Thyroid gland (tissue), 4 donors: ENCODE data around the gene SLC19A1. TPM values are rescaled to one million over a fixed set of nuclear protein-coding genes. Genes with fewer than 3 reads are reported as not detected.
A peak's percentile ranks its signal among the peaks of the same experiment; 100 is the strongest.

Experiments
- DNase-seq, 2 donors: peaks; one replicate each; pipeline ENCODE4 v3.0.0-alpha.2; 2019
- H3K27ac ChIP-seq, 3 donors: fragments of 200-600 bp; sonication (generic); 1 replicate in 2 of 3; 2 replicates in 1 of 3; pipeline ENCODE4 v1.5.1; 2016 to 2019; ENCODE audit warnings: mild to moderate bottlenecking in 1 of 3, moderate library complexity in 1 of 3
- H3K27me3 ChIP-seq: fragments of 200-600 bp; sonication (generic); one replicate; pipeline ENCODE4 v1.5.1; 2019
- H3K36me3 ChIP-seq, 2 donors: fragments of 200-600 bp; sonication (generic); one replicate each; pipeline ENCODE4 v1.5.1; 2016 to 2019
- H3K4me1 ChIP-seq, 2 donors: fragments of 200-600 bp; sonication (generic); one replicate each; pipeline ENCODE4 v1.5.1; 2017 to 2019
- H3K4me3 ChIP-seq, 3 donors: fragments of 200-600 bp; sonication (generic); replicated peaks in 1 of 3; 1 replicate in 2 of 3; 2 replicates in 1 of 3; pipeline ENCODE4 v1.5.1; 2016; ENCODE audit warnings: mild to moderate bottlenecking in 1 of 3
- H3K9me3 ChIP-seq: fragments of 200-600 bp; sonication (generic); one replicate; pipeline ENCODE4 v1.5.1; 2017
- POLR2A ChIP-seq, 2 donors: fragments of 450-650 bp; IDR thresholded peaks; one replicate each; pipeline ENCODE4 v1.6.1; 2017; ENCODE audit warnings: antibody characterized with exemption in 2 of 2, mild to moderate bottlenecking in 2 of 2, moderate library complexity in 1 of 2
- WGBS, 2 donors: methylation state at CpG; one replicate each; pipeline ENCODE4 v1.1.5; 2017; 5-methylcytosine and 5-hydroxymethylcytosine counted together
- intact Hi-C: fragments of 100-400 bp; cut with DNase I; formaldehyde crosslinking; loops from one replicate; pipeline ENCODE4 v1.15.1; 2023
- total RNA-seq, 4 donors: library from RNA; depleted of rRNA; stranded (reverse); fragments of >200 nt; gene quantifications; one replicate each; pipeline ENCODE4 v1.2.3, GENCODE V29; 2016
- TF ChIP-seq, protein P1 (sequence below), 6 experiments: fragments of 200-600 bp in 3 of 6; fragments of 450-650 bp in 3 of 6; sonication (generic) in 3 of 6; IDR thresholded peaks; one replicate each; pipeline ENCODE4 v1.5.1; 2016 to 2019; ENCODE audit warnings: antibody characterized with exemption in 6 of 6, mild to moderate bottlenecking in 2 of 6, inconsistent platforms in 1 of 6, moderate library complexity in 1 of 6

SLC19A1 gene
- total RNA-seq, 4 donors from 2014 or later: 7.6 to 15.5 (median 12.2) TPM

DNA sequence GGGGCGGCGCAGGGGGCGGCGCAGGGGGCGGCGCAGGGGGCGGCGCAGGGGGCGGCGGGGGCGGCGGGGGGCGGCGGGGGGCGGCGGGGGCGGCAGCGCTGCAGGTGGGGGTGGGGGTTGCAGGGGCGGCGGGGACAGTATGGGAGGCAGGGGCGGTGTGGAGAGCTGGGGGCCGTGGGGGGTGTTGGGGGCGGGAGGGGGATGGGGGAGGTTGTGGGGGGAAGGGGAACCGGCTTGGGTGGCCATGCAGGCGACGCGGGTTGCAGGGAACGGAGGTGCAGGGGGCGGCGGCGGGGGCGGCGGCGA, 13.0 kb upstream of the SLC19A1 start:
- no peaks in the 10 kb centered on the region for H3K9me3 ChIP-seq
- TF ChIP-seq, protein P1, sequence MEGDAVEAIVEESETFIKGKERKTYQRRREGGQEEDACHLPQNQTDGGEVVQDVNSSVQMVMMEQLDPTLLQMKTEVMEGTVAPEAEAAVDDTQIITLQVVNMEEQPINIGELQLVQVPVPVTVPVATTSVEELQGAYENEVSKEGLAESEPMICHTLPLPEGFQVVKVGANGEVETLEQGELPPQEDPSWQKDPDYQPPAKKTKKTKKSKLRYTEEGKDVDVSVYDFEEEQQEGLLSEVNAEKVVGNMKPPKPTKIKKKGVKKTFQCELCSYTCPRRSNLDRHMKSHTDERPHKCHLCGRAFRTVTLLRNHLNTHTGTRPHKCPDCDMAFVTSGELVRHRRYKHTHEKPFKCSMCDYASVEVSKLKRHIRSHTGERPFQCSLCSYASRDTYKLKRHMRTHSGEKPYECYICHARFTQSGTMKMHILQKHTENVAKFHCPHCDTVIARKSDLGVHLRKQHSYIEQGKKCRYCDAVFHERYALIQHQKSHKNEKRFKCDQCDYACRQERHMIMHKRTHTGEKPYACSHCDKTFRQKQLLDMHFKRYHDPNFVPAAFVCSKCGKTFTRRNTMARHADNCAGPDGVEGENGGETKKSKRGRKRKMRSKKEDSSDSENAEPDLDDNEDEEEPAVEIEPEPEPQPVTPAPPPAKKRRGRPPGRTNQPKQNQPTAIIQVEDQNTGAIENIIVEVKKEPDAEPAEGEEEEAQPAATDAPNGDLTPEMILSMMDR (IDR thresholded peaks at IDR 0.05): no peak
- TF ChIP-seq POLR2A (IDR thresholded peaks at IDR 0.05): no peak
- no peaks in the 10 kb centered on the region for H3K27me3 ChIP-seq
- peak overlapping the region; percentile 74 to 96 (median 77) for H3K27ac ChIP-seq
- H3K4me1 ChIP-seq: peaks cover 0 to 15% of the 10 kb centered on the region in 2 donors
- H3K36me3 ChIP-seq: no peaks in the 10 kb centered on the region
- peak overlapping the region in 1 of 3 donors; percentile 48 for H3K4me3 ChIP-seq
- 0% methylated on average over 9 of the region's 34 CpGs; no CpG with 5 or more reads in 1 of the 2 donors for WGBS, 2 donors
- intact Hi-C loops: no loop called here
- DNase-seq: no peak

DNA sequence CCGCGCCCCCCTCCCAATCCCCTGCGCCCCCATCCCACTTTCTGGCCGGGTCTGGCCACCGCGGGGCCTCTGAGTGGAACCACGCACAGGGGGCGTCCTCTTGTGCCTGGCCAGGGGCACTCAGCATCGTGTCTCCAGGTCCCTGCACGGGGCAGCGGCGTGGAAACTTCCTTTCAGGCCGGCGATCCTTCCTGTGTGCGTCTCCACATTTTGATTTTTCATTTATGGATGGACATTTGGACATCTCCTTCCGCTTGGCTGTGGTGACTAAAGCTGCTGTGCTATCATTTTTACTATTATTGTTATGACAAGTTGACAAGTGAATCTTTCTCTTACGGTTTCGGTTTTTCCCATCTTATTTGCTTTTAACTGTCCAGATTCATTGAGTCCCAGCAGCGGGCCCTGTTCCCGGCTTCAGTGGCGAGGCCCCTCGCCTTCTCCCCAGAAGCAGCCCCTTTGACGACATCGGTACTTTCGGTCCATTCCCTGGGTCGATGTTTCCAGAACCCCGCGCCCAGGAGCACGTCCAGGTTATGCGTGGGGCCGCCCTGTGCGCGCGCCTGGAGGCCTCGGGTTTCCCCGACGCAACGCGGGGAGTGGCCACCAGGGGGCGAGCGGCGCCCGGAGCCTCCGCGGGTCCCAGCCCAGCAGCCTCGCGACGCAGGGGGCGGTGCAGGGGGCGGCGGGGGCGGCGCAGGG, 12.4 kb upstream of the SLC19A1 start:
- peak overlapping the region; percentile 53 to 75 (median 68) for H3K27ac ChIP-seq
- intact Hi-C loops: no loop called here
- no peaks in the 10 kb centered on the region for H3K36me3 ChIP-seq
- H3K9me3 ChIP-seq: no peaks in the 10 kb centered on the region
- H3K27me3 ChIP-seq: no peaks in the 10 kb centered on the region
- H3K4me3 ChIP-seq: peak overlapping the region in 2 of 3 donors; percentile 29 to 42
- peaks cover 0 to 12% of the 10 kb centered on the region in 2 donors for H3K4me1 ChIP-seq
- TF ChIP-seq, protein P1 (IDR thresholded peaks at IDR 0.05): peak; percentile 65 to 91 (median 80)
- TF ChIP-seq POLR2A (IDR thresholded peaks at IDR 0.05): peak in 1 of 2 donors; percentile 34
- WGBS, 2 donors: 1% methylated on average over 18 to 27 of the region's 53 CpGs
- peak; percentile 78 to 84 for DNase-seq

DNA sequence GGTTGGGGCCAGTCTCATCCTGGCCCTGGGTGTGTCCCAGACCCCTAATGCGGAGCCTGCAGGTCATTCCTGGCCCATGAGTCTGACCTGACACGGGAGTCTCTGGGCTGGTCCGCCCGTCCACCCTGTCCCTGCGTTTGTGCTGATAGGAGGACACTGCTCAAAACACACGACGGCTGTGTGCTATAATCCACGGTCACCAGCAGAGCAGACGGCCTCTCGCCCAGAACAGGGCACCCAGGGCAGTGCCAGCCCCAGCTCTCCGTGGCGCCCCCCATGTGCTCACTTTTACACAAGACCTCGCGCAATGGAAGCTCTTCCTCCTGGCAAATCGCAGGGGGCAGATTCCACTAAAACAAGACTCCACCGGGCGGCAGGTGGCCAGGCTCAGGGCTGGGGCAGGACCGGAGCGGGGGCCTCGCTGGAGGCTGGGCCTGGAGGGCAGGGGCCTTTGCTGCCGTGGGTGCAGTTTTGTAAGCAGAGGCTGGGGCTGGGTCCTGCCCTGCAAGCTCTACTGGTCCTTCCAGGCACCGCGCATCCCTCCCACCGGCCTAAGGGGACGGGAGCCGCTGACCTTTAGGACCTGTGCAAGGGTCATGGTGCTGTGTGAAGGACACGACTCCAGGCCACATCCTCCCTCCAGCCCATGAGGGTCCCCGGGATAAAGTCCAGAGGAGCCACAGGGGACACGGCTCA, 10.6 kb upstream of the SLC19A1 start:
- H3K27me3 ChIP-seq: no peaks in the 10 kb centered on the region
- no peak for DNase-seq
- intact Hi-C loops: no loop called here
- H3K9me3 ChIP-seq: no peaks in the 10 kb centered on the region
- H3K4me1 ChIP-seq: peaks cover 0 to 12% of the 10 kb centered on the region in 2 donors
- no peak overlapping the region for H3K4me3 ChIP-seq
- H3K36me3 ChIP-seq: no peaks in the 10 kb centered on the region
- no peak overlapping the region for H3K27ac ChIP-seq
- 91 to 92% methylated on average over 20 of the region's 29 CpGs for WGBS, 2 donors
- TF ChIP-seq, protein P1 (IDR thresholded peaks at IDR 0.05): no peak
- TF ChIP-seq POLR2A (IDR thresholded peaks at IDR 0.05): no peak

DNA sequence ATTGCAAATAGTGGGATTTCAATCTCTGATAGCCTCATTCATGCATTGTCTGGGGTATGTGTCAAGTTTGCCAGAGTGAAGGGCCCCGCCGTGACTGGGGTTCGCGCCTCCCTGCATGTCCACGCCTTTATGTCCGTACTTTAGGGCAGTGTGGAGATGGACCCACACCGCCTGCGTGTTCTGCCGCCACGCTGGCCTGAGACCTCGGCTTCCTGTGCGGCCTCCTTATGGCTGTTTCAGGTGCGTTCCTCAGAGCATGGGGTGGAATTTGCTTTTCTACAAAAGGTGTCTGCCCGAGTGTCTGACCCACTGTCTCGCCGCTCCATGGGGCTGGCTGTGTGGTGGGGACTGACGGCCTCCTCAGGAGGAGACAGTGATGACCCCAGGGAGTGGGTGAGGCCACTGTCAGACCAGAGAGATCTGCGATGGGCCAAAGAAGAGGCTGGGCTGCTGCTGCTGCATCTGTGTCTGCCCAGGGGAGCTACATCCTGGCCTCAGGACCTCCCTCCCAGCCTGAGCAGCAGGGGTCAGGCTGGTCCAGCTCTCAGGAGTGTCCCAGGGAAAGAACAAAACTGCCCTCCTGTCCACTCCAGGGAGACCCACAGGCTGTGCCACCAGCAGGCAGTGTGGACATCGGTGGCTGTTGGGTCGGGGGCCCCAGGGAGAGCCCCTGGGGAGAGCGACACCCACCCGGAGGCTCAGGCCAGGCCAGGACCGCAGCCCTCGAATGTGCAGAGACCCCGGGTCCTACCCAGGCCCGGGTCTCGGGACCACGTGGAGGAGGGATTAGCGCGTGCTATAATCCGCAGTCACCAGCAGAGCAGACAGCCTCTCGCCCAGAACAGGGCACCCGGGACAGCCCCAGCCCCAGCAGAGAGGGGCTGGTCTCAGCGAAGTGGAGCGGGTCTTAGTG, 9.8 kb upstream of the SLC19A1 start:
- WGBS, 2 donors: 93% methylated on average over 18 to 30 of the region's 35 CpGs
- Histone ChIP-seq H3K9me3 (no peaks in the 10 kb centered on the region), H3K27me3 (no peaks in the 10 kb centered on the region), H3K4me1 (peaks cover 0 to 12% of the 10 kb centered on the region in 2 donors), H3K27ac (no peak overlapping the region), H3K36me3 (no peaks in the 10 kb centered on the region), H3K4me3 (no peak overlapping the region)
- TF ChIP-seq, protein P1 (IDR thresholded peaks at IDR 0.05): no peak
- no peak for TF ChIP-seq POLR2A (IDR thresholded peaks at IDR 0.05)
- DNase-seq: no peak
- intact Hi-C loops: no loop called here
